GM19395 (cell line): ENCODE measurements around the gene DCDC1.
A peak's percentile ranks its signal among the peaks of the same experiment; 100 is the strongest.

ENCODE experiments used
- ATAC-seq: cut with Tn5 transposase; IDR thresholded peaks from one replicate; pipeline ENCODE4 v1.9.1; 2021; ENCODE audit warnings: mild to moderate bottlenecking, moderate library complexity; ENCODE audit not compliant: unreplicated experiment

Gene DCDC1

GRCh38 chr11:31107649-31108048, 261.9 kb downstream of the DCDC1 start:
- ATAC-seq = no peak

- ATAC-seq = peak; percentile 87
Observed at GRCh38 chr11:31106968-31107576, 262.5 kb downstream of the DCDC1 start.

DNA sequence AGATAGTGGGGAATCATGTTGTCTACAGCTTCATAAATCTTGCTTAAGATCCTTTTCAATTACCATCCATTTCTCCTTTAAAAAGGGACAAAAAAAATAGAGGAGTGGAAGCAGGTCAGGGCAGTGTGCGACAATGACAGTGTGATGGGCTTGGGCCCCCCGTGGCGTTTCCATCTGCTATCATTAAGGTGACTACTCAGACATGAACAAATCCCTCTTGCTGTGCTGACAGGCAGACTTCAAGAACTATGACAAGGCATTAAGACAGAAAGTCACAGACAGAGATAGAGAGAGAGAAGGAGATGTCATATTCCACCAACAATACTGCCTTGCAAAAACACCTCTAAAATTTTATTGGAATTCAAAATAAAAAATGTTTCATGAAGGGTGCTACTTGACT, 263.2 kb downstream of the DCDC1 start:
- no peak for ATAC-seq

GRCh38 chr11:31102875-31103274, 266.7 kb downstream of the DCDC1 start:
- no peak for ATAC-seq

DNA sequence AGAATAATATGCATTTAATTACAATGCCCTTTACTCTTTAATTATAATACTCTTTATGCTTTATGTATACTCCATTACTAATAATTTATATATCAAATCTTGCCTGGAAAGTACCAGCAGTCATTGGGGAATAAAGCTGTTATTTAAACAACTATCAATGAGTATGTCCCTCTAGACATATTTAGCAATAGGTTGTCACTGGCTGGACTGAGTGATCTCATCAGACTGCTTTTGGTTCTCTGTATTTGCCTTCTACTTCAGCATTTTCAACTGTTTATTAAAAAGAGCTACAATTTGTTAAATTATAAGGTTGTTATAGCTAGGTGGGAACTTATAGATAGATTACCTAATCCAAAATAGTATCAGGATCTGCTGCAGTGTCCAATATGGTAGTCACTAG, 267.2 kb downstream of the DCDC1 start:
- no peak for ATAC-seq

GRCh38 chr11:31096191-31096805, 273.2 kb downstream of the DCDC1 start:
- ATAC-seq = no peak

DNA sequence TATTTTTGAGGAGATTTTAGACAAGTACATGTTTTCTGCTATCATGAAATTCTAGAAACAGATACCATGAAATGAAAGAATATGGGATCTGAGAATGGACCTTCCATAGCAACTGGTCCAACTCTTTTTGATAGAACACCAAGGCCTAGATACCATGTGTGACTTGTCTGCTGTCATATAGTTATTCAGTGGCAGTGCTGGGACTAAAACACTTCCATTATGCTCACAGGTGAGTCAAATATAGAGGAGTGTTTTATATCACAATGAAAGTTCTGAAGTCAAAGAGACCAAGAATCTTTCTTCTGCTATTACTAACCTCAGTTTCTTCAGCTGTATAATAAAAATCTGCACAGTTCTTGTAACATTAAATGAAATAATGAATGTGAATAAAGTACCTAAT, 276.9 kb downstream of the DCDC1 start:
- ATAC-seq = no peak

GRCh38 chr11:31089117-31089516, 280.4 kb downstream of the DCDC1 start:
- no peak for ATAC-seq

GRCh38 chr11:31069447-31070205, 299.9 kb downstream of the DCDC1 start:
- no peak for ATAC-seq

DNA sequence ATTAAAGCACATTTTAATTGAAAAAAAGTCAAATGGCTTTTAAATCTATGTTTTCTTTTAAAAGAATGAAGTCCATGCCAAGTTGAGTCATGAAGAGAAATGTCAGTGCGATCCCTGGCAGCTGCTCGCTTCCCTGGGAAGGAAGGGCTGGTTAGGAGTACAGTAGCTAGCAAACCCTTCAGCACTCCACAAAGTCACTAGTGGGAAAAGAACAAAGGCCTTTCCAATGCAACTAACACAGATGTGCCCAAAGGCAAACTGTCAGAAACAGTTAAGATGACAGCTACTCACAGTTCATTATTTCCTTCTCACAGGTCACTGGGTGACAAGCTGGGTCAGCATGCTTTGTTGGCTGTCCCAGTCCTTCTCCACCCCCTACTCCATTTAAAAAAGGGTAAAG, 308.7 kb downstream of the DCDC1 start:
- no peak for ATAC-seq

DNA sequence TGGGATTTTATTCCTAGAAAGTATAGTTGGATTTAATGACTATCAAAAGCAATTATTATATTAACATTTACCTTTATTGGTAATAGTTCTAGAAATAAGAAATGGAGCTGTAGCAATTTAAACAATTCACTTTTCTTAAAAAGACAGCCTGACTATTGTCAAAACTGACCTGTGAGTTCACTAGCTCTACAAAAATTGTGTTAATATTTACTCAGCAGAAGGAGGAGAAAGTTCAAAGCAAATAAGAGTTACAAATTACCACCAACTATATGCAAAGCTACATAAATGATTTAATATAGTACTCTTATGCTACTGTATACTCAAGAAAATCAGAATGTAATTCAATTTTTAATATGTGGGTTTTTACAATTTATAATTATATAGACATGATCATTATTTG, 310.0 kb downstream of the DCDC1 start:
- no peak for ATAC-seq

DNA sequence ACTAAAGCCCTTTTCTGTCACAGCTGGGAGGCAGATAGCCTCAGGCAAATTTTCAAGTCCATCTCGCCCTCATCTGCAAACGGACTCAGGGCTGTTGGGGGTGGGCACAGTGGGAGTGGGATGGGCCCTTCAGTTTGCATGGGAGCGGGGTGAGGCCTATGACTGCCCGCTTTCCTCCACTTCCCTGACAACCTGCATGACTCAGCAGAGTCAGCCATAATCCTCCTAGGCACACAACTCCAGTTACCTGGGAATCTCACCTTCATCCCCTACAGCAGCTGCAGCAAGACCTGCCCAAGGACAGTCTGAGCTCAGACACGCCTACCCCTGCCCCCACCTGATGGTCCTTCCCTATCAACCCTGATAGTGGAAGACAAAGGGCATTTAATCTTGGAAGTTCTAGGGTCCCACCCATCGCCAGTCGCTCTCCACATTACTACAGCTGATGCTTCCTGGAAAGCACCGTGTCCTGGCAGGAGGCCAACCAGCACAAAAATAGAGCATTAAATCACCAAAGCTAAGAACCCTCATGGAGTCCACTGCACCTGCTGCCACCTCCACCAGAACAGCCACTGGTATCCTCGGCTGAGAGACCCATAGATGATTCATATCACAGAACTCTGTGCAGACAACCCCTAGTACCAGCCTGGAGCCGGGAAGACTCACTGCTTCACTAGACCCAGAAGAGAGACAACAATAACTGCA, 319.3 kb downstream of the DCDC1 start:
- no peak for ATAC-seq

GRCh38 chr11:31045335-31045734, 324.2 kb downstream of the DCDC1 start:
- ATAC-seq = no peak

DNA sequence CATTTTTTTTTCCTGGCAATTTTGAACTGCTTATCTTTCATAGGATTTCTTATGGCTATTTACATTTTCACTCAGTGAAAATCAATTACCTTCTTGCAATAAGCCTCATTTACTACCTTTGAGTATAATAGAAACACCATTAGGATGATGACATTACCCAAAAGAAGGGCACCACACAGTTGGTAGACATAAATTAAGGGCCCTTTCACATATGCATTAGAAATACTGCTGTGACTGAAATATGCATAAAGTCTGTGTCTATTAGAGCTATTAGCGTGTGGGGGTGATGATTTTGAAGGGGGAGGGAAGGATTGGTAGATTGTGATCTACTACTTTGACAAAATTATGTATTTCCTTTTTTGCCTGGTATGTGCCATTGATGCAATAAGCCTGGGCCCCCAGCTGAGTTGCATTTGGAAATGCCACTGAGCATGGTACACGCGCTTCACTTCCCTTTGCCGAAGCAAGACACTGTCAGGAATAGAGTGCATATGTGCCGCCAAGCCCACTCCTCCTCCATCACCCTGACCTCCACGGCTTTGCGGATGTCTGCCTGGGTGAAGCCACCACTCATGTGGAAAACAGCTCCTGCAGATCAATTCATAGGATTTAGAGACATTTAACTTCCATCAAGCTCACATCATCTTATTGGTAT, 339.3 kb downstream of the DCDC1 start:
- no peak for ATAC-seq

DNA sequence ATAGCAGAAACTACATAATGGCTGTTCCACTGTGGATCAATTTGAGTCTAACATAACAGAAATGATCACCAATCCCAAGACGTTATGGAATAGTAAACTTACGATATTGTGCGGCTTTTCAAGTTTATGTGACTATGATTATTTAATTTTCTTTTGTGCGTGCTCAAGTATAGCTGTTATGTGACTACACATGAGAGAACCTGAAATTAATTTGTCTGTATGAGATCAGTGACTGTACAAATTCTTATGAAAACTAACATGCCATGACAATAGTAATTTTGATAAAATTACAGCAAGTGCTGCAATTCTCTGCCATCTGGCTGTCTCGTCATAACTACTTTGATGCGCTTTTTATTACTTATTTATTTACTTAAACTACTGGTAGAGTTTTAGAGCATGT, 343.2 kb downstream of the DCDC1 start:
- no peak for ATAC-seq

GRCh38 chr11:31022080-31022479, 347.5 kb downstream of the DCDC1 start:
- ATAC-seq = no peak

- ATAC-seq = no peak
Observed at GRCh38 chr11:31019786-31020185, 349.8 kb downstream of the DCDC1 start.

DNA sequence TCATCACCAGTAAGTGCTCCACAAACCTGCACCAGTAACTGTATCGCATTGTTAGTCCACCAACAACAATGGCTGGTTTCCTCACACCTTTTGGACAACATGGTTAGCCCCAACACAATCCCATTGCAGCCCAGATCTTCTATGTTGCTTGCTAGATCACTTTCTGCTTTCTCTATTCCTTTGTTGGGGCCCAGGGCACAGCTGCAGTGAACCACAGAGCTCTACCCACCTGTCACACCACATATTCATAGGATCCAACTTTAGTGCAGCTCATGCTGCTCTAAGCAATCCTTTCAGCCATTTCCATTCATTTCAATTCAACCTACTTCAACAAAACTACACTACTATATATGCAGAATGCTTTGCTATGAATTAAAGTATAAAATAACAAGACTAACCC, 364.3 kb downstream of the DCDC1 start:
- no peak for ATAC-seq

DNA sequence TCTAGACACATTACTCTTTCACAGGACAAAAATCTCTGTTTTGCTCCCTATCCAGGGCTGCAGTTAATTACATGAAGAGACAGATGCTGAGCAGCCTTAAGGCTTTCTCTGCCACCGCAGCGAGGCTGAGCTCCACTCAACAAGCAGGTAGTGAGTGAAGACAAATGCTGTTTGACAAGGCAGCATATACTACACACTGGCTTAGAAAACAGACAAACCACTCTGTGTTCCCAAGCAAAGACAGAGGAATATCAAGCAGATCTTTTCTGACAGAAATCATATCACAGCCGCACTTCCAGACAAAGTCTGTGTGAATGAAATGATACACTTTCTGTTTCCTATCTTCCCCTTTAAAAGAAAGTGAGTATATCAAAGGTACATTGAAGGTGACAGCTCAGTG, 368.1 kb downstream of the DCDC1 start:
- no peak for ATAC-seq

GRCh38 chr11:31000381-31000780, 369.2 kb downstream of the DCDC1 start:
- no peak for ATAC-seq

GRCh38 chr11:30992513-30992849, 377.1 kb downstream of the DCDC1 start:
- no peak for ATAC-seq
